PFSK-1 (cell line): Measurements from ENCODE around the gene CEBPG.

ENCODE experiments used
- FOXP2 ChIP-seq: optimal IDR thresholded peaks from 2 replicates; pipeline ENCODE3; 2011; ENCODE audit warnings: borderline replicate concordance, control low read depth, inconsistent platforms; ENCODE audit not compliant: insufficient read depth; ENCODE audit errors: extremely low read length, extremely low read depth
- POLR2AphosphoS5 ChIP-seq: IDR thresholded peaks from 2 replicates; pipeline ENCODE4 v1.6.1; 2012; ENCODE audit warnings: low read depth, mild to moderate bottlenecking, control low read depth, low read length, moderate library complexity
- REST ChIP-seq, 2 experiments: IDR thresholded peaks; 2 replicates each; pipeline versions ENCODE4 v1.6.1 to v1.8.0; 2011 to 2012; ENCODE audit warnings: low read depth in 2 of 2, low read length in 2 of 2, control low read depth in 1 of 2, inconsistent platforms in 1 of 2, mild to moderate bottlenecking in 1 of 2, moderate library complexity in 1 of 2; ENCODE audit not compliant: insufficient read depth in 1 of 2
- SIN3A ChIP-seq: IDR thresholded peaks from 2 replicates; pipeline ENCODE4 v1.6.1; 2012; ENCODE audit warnings: mild to moderate bottlenecking, low read length, moderate library complexity, borderline replicate concordance; ENCODE audit not compliant: insufficient read depth
- TAF1 ChIP-seq: IDR thresholded peaks from 2 replicates; pipeline ENCODE4 v1.6.1; 2012; ENCODE audit warnings: low read length, control low read depth, borderline replicate concordance; ENCODE audit not compliant: insufficient read depth

Gene CEBPG

GRCh38 chr19:33399745-33400681, 26.5 kb downstream of the CEBPG start:
- TF ChIP-seq FOXP2 (no peak), POLR2AphosphoS5 (no peak), REST (IDR thresholded peaks at IDR 0.05; ENCODE audit: insufficient read depth in 1 of 2, low read depth in 2 of 2, low read length in 2 of 2) (no peak), SIN3A (no peak), TAF1 (no peak)

- no peak for TF ChIP-seq TAF1
- no peak for TF ChIP-seq FOXP2
- TF ChIP-seq SIN3A = no peak
- TF ChIP-seq POLR2AphosphoS5 = no peak
- TF ChIP-seq REST (IDR thresholded peaks at IDR 0.05; ENCODE audit: insufficient read depth in 1 of 2, low read depth in 2 of 2, low read length in 2 of 2) = no peak
Observed at GRCh38 chr19:33400856-33401682, 27.6 kb downstream of the CEBPG start.

GRCh38 chr19:33401683-33402420, 28.3 kb downstream of the CEBPG start:
- no peak for TF ChIP-seq FOXP2
- no peak for TF ChIP-seq REST (IDR thresholded peaks at IDR 0.05; ENCODE audit: insufficient read depth in 1 of 2, low read depth in 2 of 2, low read length in 2 of 2)
- TF ChIP-seq SIN3A = no peak
- TF ChIP-seq TAF1 = no peak
- TF ChIP-seq POLR2AphosphoS5 = no peak

GRCh38 chr19:33402421-33403220, 29.1 kb downstream of the CEBPG start:
- TF ChIP-seq POLR2AphosphoS5 (no peak), FOXP2 (no peak), TAF1 (no peak), SIN3A (no peak), REST (IDR thresholded peaks at IDR 0.05; ENCODE audit: insufficient read depth in 1 of 2, low read depth in 2 of 2, low read length in 2 of 2) (no peak)
